GM21423 (cell line): ENCODE measurements around the gene KRR1.
"Not testable (repeated sequence)": the region's sequence is repeated elsewhere in the genome, so short reads cannot be mapped to it uniquely, and the experiment has no call there.

Experiments used
- ATAC-seq: cut with Tn5 transposase; IDR thresholded peaks from one replicate; pipeline ENCODE4 v1.9.1; 2021; ENCODE audit warnings: mild to moderate bottlenecking, moderate library complexity; ENCODE audit not compliant: unreplicated experiment

The KRR1 gene

DNA sequence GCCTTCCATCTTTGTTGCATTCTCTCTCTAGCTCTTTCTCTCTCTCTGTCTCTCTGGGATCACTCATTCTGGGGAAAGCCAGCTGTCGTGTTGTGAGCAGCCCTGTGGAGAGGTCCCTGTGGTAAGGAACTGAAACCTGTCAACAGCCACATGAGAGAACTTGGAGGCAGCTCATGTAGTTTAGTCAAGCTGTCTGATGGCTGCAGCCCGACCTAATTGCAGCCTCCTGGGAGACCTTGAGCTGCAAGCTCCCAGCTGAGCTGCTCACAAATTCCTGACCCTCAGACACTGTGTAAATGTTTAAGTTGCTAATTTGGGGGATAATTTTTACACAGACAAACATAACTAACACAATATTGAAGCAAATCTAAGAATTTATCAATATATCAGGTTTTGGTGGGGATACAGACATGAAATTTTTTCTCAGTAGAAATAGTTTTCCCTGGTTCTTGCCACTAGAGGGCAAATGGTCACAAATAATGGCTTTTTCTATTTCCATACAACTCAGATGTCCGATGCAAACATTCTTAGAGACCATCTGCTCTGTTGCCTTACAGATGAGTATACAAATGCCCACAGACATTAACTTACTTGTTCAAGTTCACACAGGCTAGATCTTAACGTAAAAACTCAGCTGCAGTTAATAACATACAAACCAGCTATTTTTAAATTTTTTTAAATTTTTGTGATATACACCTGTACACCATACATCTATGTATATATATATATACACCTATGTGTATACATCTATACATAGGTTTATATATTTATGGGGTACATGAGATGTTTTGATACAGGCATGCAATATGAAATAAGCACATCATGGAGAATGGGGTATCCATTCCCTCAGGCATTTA, 15.5 kb upstream of the KRR1 start:
- ATAC-seq = peak; percentile 98

DNA sequence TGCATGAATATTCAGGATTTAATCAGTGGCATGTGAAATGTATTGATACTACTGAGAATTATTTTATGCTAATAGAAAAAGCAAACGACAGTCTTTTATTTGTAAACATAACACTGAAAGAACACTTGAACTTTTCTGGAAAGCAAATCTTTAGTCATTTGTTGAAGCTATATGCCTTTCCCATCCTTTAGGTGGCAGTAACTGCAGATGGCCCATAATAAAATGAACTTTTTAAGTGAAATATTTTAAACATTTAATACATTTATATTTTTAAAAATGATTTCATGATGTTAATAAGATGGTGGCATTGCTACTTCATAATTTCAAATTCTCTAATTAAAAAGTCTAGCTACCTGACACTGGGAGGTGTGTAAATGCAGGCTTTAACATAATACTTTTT, 13.9 kb upstream of the KRR1 start:
- ATAC-seq = no peak

DNA sequence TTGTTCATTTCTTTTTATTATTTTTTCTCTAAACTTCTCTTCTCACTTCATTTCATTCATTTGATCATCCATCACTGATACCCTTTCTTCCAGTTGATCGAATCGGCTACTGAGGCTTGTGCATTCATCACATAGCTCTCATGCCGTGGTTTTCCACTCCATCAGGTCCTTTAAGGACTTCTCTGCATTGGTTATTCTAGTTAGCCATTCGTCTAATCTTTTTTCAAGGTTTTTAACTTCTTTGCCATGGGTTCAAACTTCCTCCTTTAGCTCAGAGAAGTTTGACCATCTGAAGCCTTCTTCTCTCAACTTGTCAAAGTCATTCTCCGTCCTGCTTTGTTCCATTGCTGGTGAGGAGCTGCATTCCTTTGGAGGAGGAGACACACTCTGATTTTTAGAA, 10.7 kb upstream of the KRR1 start:
- not testable (repeated sequence) for ATAC-seq

DNA sequence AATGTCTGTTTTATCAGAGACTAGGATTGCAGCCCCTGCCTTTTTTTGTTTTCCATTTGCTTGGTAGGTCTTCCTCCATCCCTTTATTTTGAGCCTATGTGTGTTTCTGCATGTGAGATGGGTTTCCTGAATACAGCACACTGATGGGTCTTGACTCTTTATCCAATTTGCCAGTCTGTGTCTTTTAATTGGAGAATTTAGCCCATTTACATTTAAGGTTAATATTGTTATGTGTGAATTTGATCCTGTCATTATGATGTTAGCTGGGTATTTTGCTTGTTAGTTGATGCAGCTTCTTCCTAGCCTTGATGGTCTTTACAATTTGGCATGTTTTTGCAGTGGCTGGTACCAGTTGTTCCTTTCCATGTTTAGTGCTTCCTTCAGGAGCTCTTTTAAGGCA, 9.8 kb upstream of the KRR1 start:
- ATAC-seq = not testable (repeated sequence)

DNA sequence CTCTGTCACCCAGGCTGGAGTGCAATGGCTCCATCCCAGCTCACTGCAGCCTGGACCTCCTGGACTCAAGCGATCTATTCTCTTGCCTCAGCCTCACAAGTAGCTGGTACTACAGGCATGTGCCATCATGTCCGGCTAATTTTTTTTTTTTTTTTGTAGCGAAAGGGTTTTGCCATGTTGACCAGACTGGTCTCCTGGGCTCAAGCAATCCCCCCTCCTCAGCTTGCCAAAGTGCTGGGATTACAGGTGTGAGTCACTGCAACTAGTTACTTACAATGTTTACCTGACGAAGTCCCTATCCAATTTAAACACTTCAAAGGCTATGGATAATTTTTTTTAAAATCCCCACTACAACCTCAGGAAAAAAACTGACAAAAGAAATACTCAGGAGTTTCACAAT, 1.8 kb downstream of the KRR1 start:
- ATAC-seq = no peak

DNA sequence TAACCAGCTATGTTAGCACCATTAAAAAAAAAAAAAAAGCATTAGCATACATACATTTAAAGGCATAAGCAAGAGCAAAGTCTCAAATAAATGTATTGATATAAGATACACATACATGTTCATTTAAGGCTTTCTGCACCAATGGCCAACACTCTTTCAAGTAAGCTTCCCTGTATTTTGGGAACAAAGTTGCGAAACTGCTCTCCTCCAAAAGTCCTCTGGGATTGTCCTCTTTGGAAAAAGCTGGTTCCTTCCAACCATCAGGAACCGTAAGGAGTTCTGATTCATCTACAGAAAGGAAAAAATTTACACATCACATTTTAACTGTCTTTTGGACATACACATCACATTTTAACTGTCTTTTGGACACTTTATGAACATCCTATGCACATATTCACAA, 3.2 kb downstream of the KRR1 start:
- ATAC-seq = no peak

DNA sequence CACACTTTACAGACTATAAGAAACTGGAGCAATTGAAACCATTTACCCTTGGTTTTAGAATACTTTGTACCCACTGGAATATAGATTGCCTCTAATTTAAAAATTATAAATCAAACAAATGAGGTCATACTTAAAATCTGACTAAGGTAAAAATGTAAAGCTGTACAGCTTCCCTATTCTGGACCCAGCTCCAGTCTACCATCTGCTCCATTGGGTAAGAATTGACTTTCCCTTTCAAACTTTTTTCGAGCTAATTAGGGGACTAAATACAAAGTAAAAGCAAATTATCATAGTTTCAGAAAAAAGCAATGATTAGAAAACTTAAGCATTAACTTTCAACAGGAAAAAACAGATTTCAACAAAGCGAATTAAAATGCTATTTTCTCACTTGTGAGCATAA, 4.3 kb downstream of the KRR1 start:
- ATAC-seq = no peak

DNA sequence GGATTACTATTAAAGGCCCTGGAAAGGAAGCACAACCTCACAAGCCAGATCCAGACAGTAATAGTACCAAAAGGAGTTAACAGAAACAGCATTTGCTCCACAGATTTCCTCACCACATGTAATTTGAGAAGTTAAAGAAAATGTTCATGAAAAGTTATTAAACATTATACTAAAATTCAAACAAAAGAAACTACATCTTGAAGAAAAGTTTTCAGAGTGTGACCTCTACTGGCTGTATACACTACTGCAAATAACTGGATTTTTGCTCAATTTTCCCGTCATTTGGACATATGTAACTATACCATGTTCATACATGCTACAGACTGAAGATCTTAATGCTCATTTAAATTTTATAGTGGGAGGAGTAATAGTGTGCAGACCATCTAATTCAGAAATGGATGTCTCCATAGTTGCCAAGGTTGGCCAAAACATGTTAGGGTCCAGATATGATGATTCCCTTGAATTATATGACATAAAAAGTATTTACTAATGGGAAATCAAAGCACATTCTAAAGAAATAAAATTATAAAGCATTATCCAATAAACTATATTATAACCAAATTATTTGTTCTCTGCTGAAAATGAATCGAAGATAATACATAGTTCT, 5.6 kb downstream of the KRR1 start:
- no peak for ATAC-seq

DNA sequence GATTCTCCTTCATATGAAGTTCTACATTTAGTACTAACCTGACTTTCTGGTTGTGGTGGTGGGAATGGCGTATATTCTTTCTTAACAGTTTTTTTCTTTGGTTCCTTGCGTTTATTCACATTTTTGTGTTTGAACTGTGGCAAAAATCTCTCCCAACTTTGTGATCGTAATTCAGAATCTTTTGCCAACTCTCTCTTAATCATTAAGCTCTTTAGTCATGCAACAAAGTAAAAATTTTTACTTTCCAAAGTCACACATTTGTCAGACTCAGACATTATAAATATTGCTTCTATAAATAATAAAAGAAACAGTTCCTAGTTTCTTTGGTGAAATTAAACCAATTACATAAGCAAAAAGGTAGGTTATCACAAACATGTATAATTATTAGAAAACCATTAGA, 7.5 kb downstream of the KRR1 start:
- no peak for ATAC-seq

DNA sequence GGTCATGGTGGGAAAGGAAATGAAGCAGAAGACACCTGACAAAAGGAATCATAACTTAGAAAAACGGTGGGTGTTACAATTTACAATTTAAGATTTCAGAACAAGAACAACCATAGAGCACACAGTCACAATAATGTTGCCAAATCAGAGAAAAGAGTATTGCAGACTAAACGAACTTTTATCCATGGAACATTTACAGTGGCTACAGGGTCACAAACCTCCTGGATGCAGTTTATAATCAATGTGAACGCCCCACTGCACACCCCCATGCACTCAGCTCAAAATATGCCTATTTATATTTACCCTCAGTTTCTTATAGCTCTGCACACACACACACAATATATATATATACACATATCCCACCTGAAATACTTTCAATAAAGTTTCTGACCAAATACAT, 8.0 kb downstream of the KRR1 start:
- no peak for ATAC-seq

DNA sequence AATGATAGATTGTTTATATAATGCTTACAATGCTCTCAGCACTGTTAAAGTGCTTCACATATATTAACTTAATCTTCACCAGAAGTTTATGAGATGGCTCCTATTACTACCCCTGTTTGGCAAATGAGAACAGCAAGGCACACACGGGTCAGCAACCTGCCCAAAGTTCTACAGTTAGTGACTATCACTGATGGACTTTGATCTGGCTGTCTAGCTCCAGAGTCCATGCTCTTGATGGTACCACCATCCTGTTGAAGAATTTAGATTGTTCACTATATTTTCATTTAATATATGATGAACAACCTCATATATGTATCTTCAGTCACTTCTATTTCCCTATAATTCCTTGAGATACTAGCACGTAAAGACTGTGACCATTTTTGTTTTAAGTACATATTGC, 20.2 kb downstream of the KRR1 start:
- ATAC-seq = no peak

DNA sequence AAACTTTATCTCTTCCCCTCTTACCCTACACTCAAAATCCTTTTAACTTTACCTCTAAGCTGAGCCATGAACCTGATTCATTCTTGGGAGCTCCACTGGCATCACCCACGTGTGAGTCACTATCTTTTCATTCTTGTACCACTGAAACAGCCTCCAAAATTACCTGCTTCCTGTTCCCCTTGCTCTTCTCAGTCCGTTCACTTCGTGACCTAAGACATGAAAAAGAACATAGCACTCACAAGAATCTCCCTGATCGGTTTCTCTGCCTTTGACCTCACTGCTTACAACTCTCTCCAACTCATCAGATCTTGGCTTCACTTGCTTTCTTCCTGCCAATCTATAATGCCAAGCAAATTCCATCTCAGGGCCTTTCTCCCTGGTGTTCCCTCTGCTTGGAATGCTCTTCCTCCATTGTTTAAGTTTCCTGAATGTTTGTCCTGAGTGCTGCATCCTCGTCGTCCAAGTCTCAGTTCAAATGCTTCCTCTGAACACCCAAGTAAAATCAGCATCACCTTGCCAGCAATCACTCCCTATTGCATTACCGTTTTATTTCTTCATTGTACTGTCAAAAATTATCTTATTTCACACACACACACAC, 21.7 kb downstream of the KRR1 start:
- peak; percentile 70 for ATAC-seq

DNA sequence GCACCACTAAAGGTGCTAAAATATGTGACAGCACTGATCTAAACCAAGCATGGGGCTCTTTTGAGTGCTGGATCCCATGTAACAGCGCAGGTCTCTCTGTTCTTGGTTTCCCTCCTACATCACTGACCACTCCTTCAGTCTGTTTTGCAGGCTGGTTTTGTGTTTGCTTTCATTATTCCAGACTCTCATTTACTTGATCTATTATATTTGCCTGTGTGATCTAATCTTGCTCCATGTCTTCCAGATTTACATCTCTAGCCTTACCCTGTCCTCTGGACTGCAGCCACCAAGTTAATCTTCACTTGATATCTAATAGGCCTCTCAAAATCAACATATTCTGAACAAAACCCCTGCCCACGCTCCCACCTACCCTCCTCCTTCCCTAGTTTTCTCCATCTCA, 22.2 kb downstream of the KRR1 start:
- ATAC-seq = no peak

DNA sequence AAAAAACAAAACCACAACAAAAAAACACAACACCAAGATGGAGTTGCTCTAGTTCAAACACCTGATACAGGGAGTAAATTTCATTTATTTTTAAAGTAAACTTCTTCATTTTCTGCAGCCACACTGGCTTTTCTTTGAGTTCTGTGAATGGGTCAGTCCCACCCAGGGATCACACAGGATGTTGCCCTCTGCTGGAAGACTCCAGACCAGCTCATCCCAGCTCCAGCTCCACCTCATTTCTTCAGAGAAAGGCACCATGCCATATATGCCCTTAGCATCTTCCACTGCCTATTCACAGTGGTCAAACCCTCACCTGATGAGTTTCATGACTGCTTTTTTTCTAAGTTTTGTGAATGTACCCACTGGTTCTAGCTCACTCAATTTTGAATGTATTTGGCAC, 22.9 kb downstream of the KRR1 start:
- ATAC-seq = no peak

DNA sequence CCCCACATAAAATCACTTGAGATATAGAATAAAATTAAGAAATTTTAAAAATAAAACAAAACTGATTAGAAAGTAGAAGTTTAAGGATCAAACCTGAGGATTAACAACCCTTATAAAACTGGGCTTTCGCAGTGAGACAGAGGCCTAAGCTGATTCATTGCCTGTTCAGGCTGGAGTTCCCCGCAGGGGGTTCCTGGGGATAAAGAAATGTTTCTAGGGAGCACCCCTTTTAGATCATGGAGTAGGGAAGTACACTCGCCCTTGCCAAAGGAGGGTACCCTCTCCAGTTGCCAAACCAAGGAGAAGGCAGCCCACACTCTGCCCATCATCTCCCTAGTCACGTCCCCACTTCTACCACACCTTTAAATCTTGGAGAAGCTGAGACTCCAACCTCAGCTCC, 24.1 kb downstream of the KRR1 start:
- ATAC-seq = no peak

DNA sequence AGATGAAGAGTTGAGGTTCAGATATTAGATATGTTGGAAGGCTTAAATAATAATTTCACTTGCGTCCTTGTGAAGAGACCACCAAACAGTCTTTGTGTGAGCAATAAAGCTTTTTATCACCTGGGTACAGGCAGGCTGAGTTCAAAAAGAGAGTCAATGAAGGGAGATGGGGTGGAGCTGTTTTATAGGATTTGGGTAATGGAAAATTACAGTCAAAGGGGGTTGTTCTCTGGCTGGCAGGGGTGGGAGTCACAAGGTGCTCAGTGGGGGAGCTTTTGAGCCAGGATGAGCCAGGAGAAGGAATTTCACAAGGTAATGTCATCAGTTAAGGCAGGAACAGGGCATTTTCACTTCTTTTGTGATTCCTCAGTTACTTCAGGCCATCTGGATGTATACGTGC, 27.0 kb downstream of the KRR1 start:
- not testable (repeated sequence) for ATAC-seq

DNA sequence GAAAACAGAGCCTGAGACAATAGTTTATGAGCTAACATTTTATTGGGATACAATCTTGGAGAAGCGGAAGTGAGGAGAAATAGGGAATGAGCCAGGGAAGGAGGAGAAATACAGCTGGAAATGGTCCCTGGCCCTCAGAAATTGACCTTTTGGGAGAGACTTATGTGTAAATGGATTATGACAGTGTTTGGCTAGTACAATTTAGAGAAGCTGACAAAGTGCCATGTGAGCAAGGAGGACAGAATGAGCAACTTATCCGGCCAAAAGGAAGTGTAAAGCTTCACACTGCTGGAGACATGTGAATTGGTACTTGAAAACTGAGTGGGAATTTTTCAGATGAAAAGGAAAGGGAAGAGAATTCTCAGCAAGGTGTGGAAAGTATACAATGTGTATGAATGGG, 28.0 kb downstream of the KRR1 start:
- ATAC-seq = no peak

DNA sequence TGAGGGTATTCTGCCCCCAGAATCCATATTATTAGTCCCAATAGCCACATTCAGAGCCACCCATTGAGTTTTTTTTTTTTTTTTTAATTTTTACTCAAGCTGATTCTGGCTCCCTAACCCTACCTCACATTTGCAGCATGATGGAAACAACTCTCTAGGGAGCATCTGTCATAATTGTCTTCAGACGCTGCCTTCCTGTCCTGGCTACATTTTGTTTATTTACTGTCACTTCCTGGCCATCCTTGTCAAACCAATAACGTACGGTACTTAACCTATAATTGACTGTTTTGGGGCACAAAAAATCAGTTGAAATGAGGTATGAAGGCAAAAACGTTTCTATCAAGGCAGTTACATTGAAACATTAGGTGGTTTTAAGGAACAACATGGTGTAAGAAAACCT, 28.8 kb downstream of the KRR1 start:
- ATAC-seq = peak; percentile 20

DNA sequence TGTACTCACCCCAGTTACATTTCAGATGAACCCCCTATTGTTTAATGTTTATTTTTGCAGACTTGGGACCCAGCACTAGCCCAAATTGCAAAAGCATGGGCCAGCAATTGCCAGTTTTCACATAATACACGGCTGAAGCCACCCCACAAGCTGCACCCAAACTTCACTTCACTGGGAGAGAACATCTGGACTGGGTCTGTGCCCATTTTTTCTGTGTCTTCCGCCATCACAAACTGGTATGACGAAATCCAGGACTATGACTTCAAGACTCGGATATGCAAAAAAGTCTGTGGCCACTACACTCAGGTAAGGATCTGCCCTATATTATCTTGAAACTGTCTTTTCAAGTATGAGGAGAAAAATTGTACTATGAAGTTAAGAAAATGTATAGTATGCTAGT, 29.6 kb downstream of the KRR1 start:
- ATAC-seq = no peak

DNA sequence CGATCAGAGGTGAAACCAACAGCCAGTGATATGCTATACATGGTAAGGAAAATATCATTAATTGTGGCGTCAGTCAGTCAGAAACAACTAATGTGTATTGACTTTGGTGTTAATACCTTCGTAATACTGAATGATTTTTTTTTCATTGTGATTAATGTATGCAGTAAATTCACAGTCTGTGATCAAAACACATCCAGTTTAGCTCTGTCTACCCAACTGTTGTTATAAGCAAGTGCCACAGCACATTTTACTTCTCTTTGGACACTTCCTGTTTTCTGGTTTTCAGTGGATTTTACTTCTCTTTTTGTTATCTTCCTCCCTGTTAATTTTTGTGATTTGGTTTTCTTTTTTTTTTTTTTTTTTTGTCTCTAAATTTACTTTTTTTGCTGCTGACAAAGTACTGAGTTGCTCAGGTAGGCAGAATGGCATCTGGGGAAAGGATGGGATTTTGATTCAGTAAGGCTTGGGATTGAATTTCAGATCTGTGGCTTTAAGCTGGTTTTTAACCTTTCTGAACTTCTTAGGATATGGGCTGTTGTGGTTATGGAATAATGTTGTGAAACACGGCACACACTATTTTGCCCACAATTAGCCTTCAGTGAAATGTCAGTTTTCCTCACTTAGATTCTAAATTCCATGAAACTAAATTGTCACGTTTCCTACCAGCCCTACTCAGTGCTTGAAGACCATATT, 30.2 kb downstream of the KRR1 start:
- ATAC-seq = peak; percentile 10

DNA sequence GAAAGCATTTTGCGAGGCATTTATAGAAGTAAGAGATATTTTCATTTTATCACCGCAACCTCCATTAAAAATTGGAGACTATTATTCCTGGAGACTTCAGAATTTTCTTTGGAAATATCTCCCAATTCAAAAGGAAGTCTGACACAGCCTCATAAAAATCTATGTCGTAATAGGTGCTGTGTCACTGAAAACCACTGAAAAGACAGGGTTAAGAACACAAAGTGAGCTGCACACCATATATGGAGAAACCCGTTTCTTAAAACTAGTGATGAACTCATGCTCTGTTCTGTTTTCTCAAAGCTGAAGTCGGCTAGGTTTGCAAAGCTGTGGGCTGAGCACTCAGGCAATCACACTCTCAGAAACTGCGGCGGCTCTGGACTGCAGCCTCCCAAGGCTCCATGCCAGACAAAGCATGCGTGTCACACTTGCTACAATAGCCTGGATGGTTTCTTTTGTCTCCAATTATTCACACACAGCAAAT, 30.9 kb downstream of the KRR1 start, which contains the start of gene GLIPR1:
Gene GLIPR1 (plus strand): TSS at position 287 of the 481 bp plus-strand sequence. CDS start 126 bp downstream, at position 413.
- peak; percentile 86 for ATAC-seq
